Measurements from ENCODE around the gene TASP1. TPM values are rescaled to one million over a fixed set of nuclear protein-coding genes. Genes with fewer than 3 reads are reported as not detected.
"Not testable (repeated sequence)": the region's sequence is repeated elsewhere in the genome, so short reads cannot be mapped to it uniquely, and the experiment has no call there.

The TASP1 gene
- total and polyA plus RNA-seq, 8 donors, result 2.9 to 33.8 (median 6.9) TPM

DNA sequence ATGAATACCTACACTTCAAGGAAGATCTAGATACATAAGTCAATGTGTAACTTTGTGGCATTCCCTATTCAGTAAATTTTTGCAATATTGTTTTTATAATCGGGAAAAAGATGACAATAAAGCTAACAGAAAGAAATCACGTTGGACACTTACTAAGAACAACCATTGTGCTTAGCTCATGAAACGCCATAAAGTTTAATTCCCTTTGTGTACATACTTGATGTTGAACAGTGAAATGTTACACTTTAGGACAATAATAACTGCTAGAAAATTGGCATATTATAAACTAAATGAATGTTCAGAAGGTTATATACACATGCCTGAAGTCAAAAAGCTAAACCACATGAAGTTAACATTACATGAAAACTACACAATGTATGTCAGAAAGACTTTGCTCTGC lies 153.2 kb downstream of the TASP1 start:
- H3K27me3 ChIP-seq, result no peaks in the 10 kb centered on the region
- no peak overlapping the region for H3K27ac ChIP-seq
- no peak overlapping the region for H3K4me3 ChIP-seq
- TF ChIP-seq POLR2A (IDR thresholded peaks at IDR 0.05) (no peak), POLR2AphosphoS5 (IDR thresholded peaks at IDR 0.05) (no peak), EP300 (IDR thresholded peaks at IDR 0.05) (no peak)
- TF ChIP-seq, protein P1, sequence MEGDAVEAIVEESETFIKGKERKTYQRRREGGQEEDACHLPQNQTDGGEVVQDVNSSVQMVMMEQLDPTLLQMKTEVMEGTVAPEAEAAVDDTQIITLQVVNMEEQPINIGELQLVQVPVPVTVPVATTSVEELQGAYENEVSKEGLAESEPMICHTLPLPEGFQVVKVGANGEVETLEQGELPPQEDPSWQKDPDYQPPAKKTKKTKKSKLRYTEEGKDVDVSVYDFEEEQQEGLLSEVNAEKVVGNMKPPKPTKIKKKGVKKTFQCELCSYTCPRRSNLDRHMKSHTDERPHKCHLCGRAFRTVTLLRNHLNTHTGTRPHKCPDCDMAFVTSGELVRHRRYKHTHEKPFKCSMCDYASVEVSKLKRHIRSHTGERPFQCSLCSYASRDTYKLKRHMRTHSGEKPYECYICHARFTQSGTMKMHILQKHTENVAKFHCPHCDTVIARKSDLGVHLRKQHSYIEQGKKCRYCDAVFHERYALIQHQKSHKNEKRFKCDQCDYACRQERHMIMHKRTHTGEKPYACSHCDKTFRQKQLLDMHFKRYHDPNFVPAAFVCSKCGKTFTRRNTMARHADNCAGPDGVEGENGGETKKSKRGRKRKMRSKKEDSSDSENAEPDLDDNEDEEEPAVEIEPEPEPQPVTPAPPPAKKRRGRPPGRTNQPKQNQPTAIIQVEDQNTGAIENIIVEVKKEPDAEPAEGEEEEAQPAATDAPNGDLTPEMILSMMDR (IDR thresholded peaks at IDR 0.05), result no peak
- intact Hi-C loops (cut with DNase I; ENCODE audit: low total_unique reads), result no loop called here
- no peaks in the 10 kb centered on the region for H3K9me3 ChIP-seq
- 83 to 95% (median 85%) methylated on average over 3 of the region's 3 CpGs for WGBS, 5 donors
- no peak for DNase-seq
- H3K4me1 ChIP-seq, result peaks cover 0 to 7% (median 0%) of the 10 kb centered on the region in 4 donors
- H3K36me3 ChIP-seq, result peaks cover 4 to 28% (median 26%) of the 10 kb centered on the region in 4 donors

DNA sequence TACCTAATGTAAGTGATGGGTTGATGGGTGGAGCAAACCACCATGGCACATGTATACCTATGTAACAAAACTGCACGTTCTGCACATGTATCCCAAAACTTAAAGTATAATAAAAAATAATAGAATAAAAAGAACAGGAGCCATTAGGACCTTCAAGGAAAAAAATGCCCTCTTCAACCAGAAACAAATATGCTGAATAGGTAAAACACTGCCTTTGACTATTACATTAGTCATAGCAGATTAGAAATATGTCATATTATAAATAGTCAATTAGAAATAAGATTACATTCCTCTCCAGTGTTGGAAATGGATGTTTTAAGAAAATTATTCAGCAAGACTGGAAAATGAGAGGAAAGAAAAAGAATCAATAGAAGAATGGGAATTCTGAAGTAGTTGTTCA lies 153.7 kb downstream of the TASP1 start:
- DNase-seq; intact Hi-C loops (cut with DNase I; ENCODE audit: low total_unique reads); H3K9me3 ChIP-seq; H3K27me3 ChIP-seq; H3K4me1 ChIP-seq; H3K4me3 ChIP-seq; H3K27ac ChIP-seq: not testable (repeated sequence)
- WGBS, 5 donors, result 83 to 98% (median 96%) methylated on average over 1 of the region's 1 CpG
- peaks cover 4 to 34% (median 32%) of the 10 kb centered on the region in 4 donors for H3K36me3 ChIP-seq

DNA sequence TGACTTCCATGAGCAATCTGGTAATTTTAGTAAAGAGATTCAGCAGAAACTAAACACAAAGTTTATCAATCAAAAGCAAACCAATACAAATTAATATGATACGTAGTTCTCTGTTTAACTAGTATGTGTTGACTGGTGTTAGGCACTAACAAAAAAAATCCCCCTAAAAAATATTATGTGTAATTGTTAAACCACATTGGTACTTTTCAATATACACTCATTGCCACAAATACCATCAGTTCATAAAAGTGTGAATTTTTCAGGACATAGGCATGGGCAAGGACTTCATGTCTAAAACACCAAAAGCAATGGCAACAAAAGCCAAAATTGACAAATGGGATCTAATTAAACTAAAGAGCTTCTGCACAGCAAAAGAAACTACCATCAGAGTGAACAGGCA lies 155.3 kb downstream of the TASP1 start:
- H3K9me3 ChIP-seq; DNase-seq; H3K4me3 ChIP-seq; H3K27ac ChIP-seq; intact Hi-C loops (cut with DNase I; ENCODE audit: low total_unique reads); H3K27me3 ChIP-seq; H3K4me1 ChIP-seq: not testable (repeated sequence)
- 92 to 100% (median 97%) methylated on average over 1 of the region's 1 CpG for WGBS, 5 donors
- H3K36me3 ChIP-seq, result peaks cover 4 to 40% (median 36%) of the 10 kb centered on the region in 4 donors

DNA sequence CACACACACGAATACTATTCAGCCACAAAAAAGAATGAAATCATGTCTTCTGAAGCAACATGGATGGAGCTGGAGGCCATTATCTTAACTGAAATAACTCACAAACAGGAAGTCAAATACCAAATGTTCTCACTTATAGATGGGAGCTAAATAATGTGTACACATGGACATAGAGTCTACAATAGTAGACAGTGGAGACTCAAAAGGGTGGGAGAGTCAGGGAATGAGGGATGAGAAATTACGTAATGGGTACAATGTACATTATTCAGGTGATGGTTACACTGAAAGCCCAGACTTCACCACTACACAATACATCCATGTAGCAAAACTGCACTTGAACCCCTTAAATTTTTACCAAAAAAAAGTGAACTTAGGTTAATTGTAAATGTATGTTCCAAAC lies 160.4 kb downstream of the TASP1 start:
- no peak overlapping the region for H3K4me3 ChIP-seq
- 58 to 98% (median 95%) methylated on average over 2 of the region's 2 CpGs for WGBS, 5 donors

DNA sequence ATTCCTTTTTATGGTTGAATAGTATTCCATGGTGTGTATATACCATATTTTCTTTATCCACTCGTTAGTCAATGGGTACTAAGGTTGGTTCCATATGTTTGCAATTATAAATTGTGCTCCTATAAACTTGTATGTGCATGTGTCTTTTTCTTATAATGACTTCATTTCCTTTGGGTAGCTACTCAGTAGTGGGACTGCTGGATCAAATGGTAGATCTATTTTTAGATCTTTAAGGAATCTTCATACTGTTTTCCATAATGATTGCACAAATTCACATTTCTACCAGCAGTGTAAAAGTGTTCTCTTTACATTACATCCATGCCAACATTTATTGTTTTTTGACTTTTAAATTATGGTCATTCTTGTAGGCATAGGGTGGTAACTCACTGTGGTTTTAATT lies 164.3 kb downstream of the TASP1 start:
- TF ChIP-seq POLR2AphosphoS5 (IDR thresholded peaks at IDR 0.05) (no peak), EP300 (IDR thresholded peaks at IDR 0.05) (no peak), POLR2A (IDR thresholded peaks at IDR 0.05) (no peak)
- TF ChIP-seq, protein P1 (IDR thresholded peaks at IDR 0.05), result no peak
- Histone ChIP-seq H3K9me3 (peaks cover 0 to 3% (median 0%) of the 10 kb centered on the region in 4 donors), H3K27me3 (no peaks in the 10 kb centered on the region), H3K4me1 (no peaks in the 10 kb centered on the region), H3K27ac (no peak overlapping the region), H3K36me3 (peaks cover 0 to 2% (median under 1%) of the 10 kb centered on the region in 4 donors), H3K4me3 (no peak overlapping the region)
- intact Hi-C loops (cut with DNase I; ENCODE audit: low total_unique reads), result no loop called here
- no peak for DNase-seq
- 93 to 98% (median 96%) methylated on average over 1 of the region's 1 CpG for WGBS, 5 donors

More for the DNA sequence above, 160.4 kb downstream of the TASP1 start:
- TF ChIP-seq EP300 (IDR thresholded peaks at IDR 0.05) (no peak), POLR2A (IDR thresholded peaks at IDR 0.05) (no peak), POLR2AphosphoS5 (IDR thresholded peaks at IDR 0.05) (no peak)
- TF ChIP-seq, protein P1 (IDR thresholded peaks at IDR 0.05), result no peak
- peaks cover 4 to 40% (median 36%) of the 10 kb centered on the region in 4 donors for H3K36me3 ChIP-seq
- H3K27ac ChIP-seq, result no peak overlapping the region
- intact Hi-C loops (cut with DNase I; ENCODE audit: low total_unique reads), result no loop called here
- no peaks in the 10 kb centered on the region for H3K4me1 ChIP-seq
- H3K9me3 ChIP-seq, result no peaks in the 10 kb centered on the region
- H3K27me3 ChIP-seq, result no peaks in the 10 kb centered on the region
- no peak for DNase-seq
